GM18505 (cell line): Measurements from ENCODE around the gene NUP160.
"Not testable (repeated sequence)": the region's sequence is repeated elsewhere in the genome, so short reads cannot be mapped to it uniquely, and the experiment has no call there.

Experiments
- ATAC-seq: cut with Tn5 transposase; IDR thresholded peaks from one replicate; pipeline ENCODE4 v1.9.1; 2021; ENCODE audit not compliant: unreplicated experiment
- POLR2A ChIP-seq: IDR thresholded peaks from 4 replicates; pipeline ENCODE4 v1.6.1; 2011; ENCODE audit warnings: borderline replicate concordance; ENCODE audit not compliant: insufficient read depth, insufficient read length; ENCODE audit errors: extremely low read depth

NUP160 gene

GRCh38 chr11:47870404-47870803, 22.3 kb upstream of the NUP160 start:
- no peak for ATAC-seq
- no peak for TF ChIP-seq POLR2A

- no peak for ATAC-seq
- no peak for TF ChIP-seq POLR2A
Measured at GRCh38 chr11:47869544-47870393, 21.6 kb upstream of the NUP160 start.

- no peak for ATAC-seq
- TF ChIP-seq POLR2A = no peak
Measured at GRCh38 chr11:47867823-47868222, 19.7 kb upstream of the NUP160 start.

- ATAC-seq = not testable (repeated sequence)
Measured at GRCh38 chr11:47866892-47867291, 18.7 kb upstream of the NUP160 start.

GRCh38 chr11:47864901-47865300, 16.8 kb upstream of the NUP160 start:
- TF ChIP-seq POLR2A = no peak
- ATAC-seq = no peak

- no peak for TF ChIP-seq POLR2A
- no peak for ATAC-seq
Measured at GRCh38 chr11:47863898-47864430, 15.8 kb upstream of the NUP160 start.

GRCh38 chr11:47863189-47863897, 15.2 kb upstream of the NUP160 start:
- peak; percentile 64 for ATAC-seq

GRCh38 chr11:47861728-47862127, 13.6 kb upstream of the NUP160 start:
- no peak for ATAC-seq
- no peak for TF ChIP-seq POLR2A

More at GRCh38 chr11:47863189-47863897, 15.2 kb upstream of the NUP160 start:
- TF ChIP-seq POLR2A = no peak

- no peak for TF ChIP-seq POLR2A
Measured at GRCh38 chr11:47860536-47860935, 12.4 kb upstream of the NUP160 start.

GRCh38 chr11:47857892-47858543, 9.9 kb upstream of the NUP160 start:
- ATAC-seq = no peak
- no peak for TF ChIP-seq POLR2A

More at GRCh38 chr11:47860536-47860935, 12.4 kb upstream of the NUP160 start:
- no peak for ATAC-seq

- peak; percentile 37 for ATAC-seq
- no peak for TF ChIP-seq POLR2A
Measured at GRCh38 chr11:47857485-47857884, 9.3 kb upstream of the NUP160 start.

GRCh38 chr11:47856186-47856585, 8.0 kb upstream of the NUP160 start:
- no peak for ATAC-seq
- TF ChIP-seq POLR2A = no peak

GRCh38 chr11:47854667-47855066, 6.5 kb upstream of the NUP160 start:
- peak; percentile 40 for ATAC-seq
- TF ChIP-seq POLR2A = no peak
